NCI-H446 treated with DMSO at 0.1 percent for 48 hours (cell line): ENCODE results near the gene OR6C6.
"Not testable (repeated sequence)": the region's sequence is repeated elsewhere in the genome, so short reads cannot be mapped to it uniquely, and the experiment has no call there.

Experiments
- DNase-seq: peaks from one replicate; lab custom pipeline; 2025; lab: John Stamatoyannopoulos, UW

OR6C6 gene

GRCh38 chr12:55296469-55296868 lies at the start of gene OR6C6:
OR6C6 (minus strand) TSS chr12:55296569; CDS start chr12:55295232, 1,337 bp downstream.
- DNase-seq, result no peak

- DNase-seq, result no peak
Observed at GRCh38 chr12:55336002-55336401, 39.6 kb upstream of the OR6C6 start.

- DNase-seq, result no peak
Observed at GRCh38 chr12:55330446-55330845, 34.1 kb upstream of the OR6C6 start, which contains the start of gene OR6C3. OR6C3 (plus strand) TSS chr12:55330746; CDS start chr12:55331701, 955 bp downstream.

- DNase-seq, result not testable (repeated sequence)
Observed at GRCh38 chr12:55325801-55326200, 29.4 kb upstream of the OR6C6 start.

GRCh38 chr12:55320201-55320600 lies 23.8 kb upstream of the OR6C6 start:
- no peak for DNase-seq

- DNase-seq, result no peak
Observed at GRCh38 chr12:55314043-55314442, 17.7 kb upstream of the OR6C6 start, which contains the start of gene OR6C1. OR6C1 (plus strand) TSS chr12:55314343; CDS start chr12:55320600, 6,257 bp downstream.

- no peak for DNase-seq
Observed at GRCh38 chr12:55289999-55290398, 6.4 kb downstream of the OR6C6 start.

GRCh38 chr12:55280991-55281390 lies 15.4 kb downstream of the OR6C6 start:
- DNase-seq, result no peak

- DNase-seq, result no peak
Observed at GRCh38 chr12:55258303-55258702, 38.1 kb downstream of the OR6C6 start.

- DNase-seq, result no peak
Observed at GRCh38 chr12:55256831-55257230, 39.5 kb downstream of the OR6C6 start.

- no peak for DNase-seq
Observed at GRCh38 chr12:55253281-55253680, 43.1 kb downstream of the OR6C6 start.

GRCh38 chr12:55250944-55251343 lies 45.4 kb downstream of the OR6C6 start:
- DNase-seq, result no peak

GRCh38 chr12:55246159-55246558 lies 50.2 kb downstream of the OR6C6 start:
- no peak for DNase-seq

- DNase-seq, result no peak
Observed at GRCh38 chr12:55244309-55244708, 52.1 kb downstream of the OR6C6 start, which contains the start of gene OR6C74. OR6C74 (plus strand) TSS chr12:55244609; CDS start chr12:55247288, 2,679 bp downstream.
